Activated naive CD4-positive, alpha-beta T cell treated with anti-CD3 and anti-CD28 coated beads, Interleukin-2, amount 50 U/mL, for 24 hours (primary cell): Measurements from ENCODE around the gene INTS12.

Source experiments
- H3K27ac Mint-ChIP-seq: one replicate; pipeline ENCODE4 v1.8.0; 2021; ENCODE audit warnings: mild to moderate bottlenecking, mixed read lengths
- H3K27me3 Mint-ChIP-seq: one replicate; pipeline ENCODE4 v1.8.0; 2021; ENCODE audit warnings: mixed read lengths
- H3K36me3 Mint-ChIP-seq: one replicate; pipeline ENCODE4 v1.8.0; 2021; ENCODE audit warnings: mixed read lengths
- H3K4me1 Mint-ChIP-seq: one replicate; pipeline ENCODE4 v1.8.0; 2021; ENCODE audit warnings: mixed read lengths
- H3K4me3 Mint-ChIP-seq: one replicate; pipeline ENCODE4 v1.8.0; 2021; ENCODE audit warnings: mild to moderate bottlenecking, mixed read lengths
- H3K9me3 Mint-ChIP-seq: one replicate; pipeline ENCODE4 v1.8.0; 2021; ENCODE audit warnings: mixed read lengths

Gene INTS12

GRCh38 chr4:105657117-105657765 lies 51.2 kb downstream of the INTS12 start:
- Mint-ChIP-seq H3K36me3 (no peaks in the 10 kb centered on the region), H3K4me1 (no peaks in the 10 kb centered on the region), H3K27ac (no peak overlapping the region), H3K27me3 (peaks cover 11% of the 10 kb centered on the region), H3K9me3 (no peaks in the 10 kb centered on the region), H3K4me3 (no peak overlapping the region)

GRCh38 chr4:105652286-105652888 lies 56.1 kb downstream of the INTS12 start:
- no peaks in the 10 kb centered on the region for H3K4me1 Mint-ChIP-seq
- no peak overlapping the region for H3K4me3 Mint-ChIP-seq
- H3K27ac Mint-ChIP-seq = no peak overlapping the region
- peaks cover 22% of the 10 kb centered on the region for H3K27me3 Mint-ChIP-seq
- H3K9me3 Mint-ChIP-seq = no peaks in the 10 kb centered on the region
- H3K36me3 Mint-ChIP-seq = no peaks in the 10 kb centered on the region

GRCh38 chr4:105651884-105652283 lies 56.6 kb downstream of the INTS12 start:
- no peaks in the 10 kb centered on the region for H3K9me3 Mint-ChIP-seq
- no peaks in the 10 kb centered on the region for H3K4me1 Mint-ChIP-seq
- peaks cover 22% of the 10 kb centered on the region for H3K27me3 Mint-ChIP-seq
- H3K36me3 Mint-ChIP-seq = no peaks in the 10 kb centered on the region
- no peak overlapping the region for H3K4me3 Mint-ChIP-seq
- H3K27ac Mint-ChIP-seq = no peak overlapping the region

- no peaks in the 10 kb centered on the region for H3K36me3 Mint-ChIP-seq
Observed at GRCh38 chr4:105650190-105650589, 58.3 kb downstream of the INTS12 start.

GRCh38 chr4:105645440-105645839 lies 63.0 kb downstream of the INTS12 start:
- peaks cover 17% of the 10 kb centered on the region for H3K27me3 Mint-ChIP-seq
- H3K4me1 Mint-ChIP-seq = no peaks in the 10 kb centered on the region
- no peak overlapping the region for H3K4me3 Mint-ChIP-seq
- H3K27ac Mint-ChIP-seq = no peak overlapping the region
- no peaks in the 10 kb centered on the region for H3K36me3 Mint-ChIP-seq
- H3K9me3 Mint-ChIP-seq = peaks cover 3% of the 10 kb centered on the region

More at GRCh38 chr4:105650190-105650589, 58.3 kb downstream of the INTS12 start:
- Mint-ChIP-seq H3K4me3 (no peak overlapping the region), H3K27ac (no peak overlapping the region), H3K9me3 (no peaks in the 10 kb centered on the region), H3K4me1 (no peaks in the 10 kb centered on the region), H3K27me3 (peaks cover 22% of the 10 kb centered on the region)

GRCh38 chr4:105644257-105644656 lies 64.2 kb downstream of the INTS12 start:
- no peak overlapping the region for H3K4me3 Mint-ChIP-seq
- H3K36me3 Mint-ChIP-seq = no peaks in the 10 kb centered on the region
- H3K27ac Mint-ChIP-seq = no peak overlapping the region
- peaks cover 13% of the 10 kb centered on the region for H3K27me3 Mint-ChIP-seq
- no peaks in the 10 kb centered on the region for H3K4me1 Mint-ChIP-seq
- peaks cover 6% of the 10 kb centered on the region for H3K9me3 Mint-ChIP-seq

- Mint-ChIP-seq H3K4me1 (no peaks in the 10 kb centered on the region), H3K27ac (no peak overlapping the region), H3K27me3 (peaks cover 11% of the 10 kb centered on the region), H3K36me3 (no peaks in the 10 kb centered on the region), H3K4me3 (no peak overlapping the region), H3K9me3 (peaks cover 6% of the 10 kb centered on the region)
Observed at GRCh38 chr4:105641845-105642244, 66.6 kb downstream of the INTS12 start.

- H3K4me3 Mint-ChIP-seq = no peak overlapping the region
- no peaks in the 10 kb centered on the region for H3K4me1 Mint-ChIP-seq
- H3K27ac Mint-ChIP-seq = no peak overlapping the region
- peaks cover 6% of the 10 kb centered on the region for H3K27me3 Mint-ChIP-seq
- peaks cover 6% of the 10 kb centered on the region for H3K9me3 Mint-ChIP-seq
- no peaks in the 10 kb centered on the region for H3K36me3 Mint-ChIP-seq
Observed at GRCh38 chr4:105637408-105638176, 70.9 kb downstream of the INTS12 start.

GRCh38 chr4:105634402-105635080 lies 73.9 kb downstream of the INTS12 start:
- Mint-ChIP-seq H3K9me3 (no peaks in the 10 kb centered on the region), H3K36me3 (no peaks in the 10 kb centered on the region), H3K4me3 (no peak overlapping the region), H3K4me1 (no peaks in the 10 kb centered on the region), H3K27ac (no peak overlapping the region), H3K27me3 (peaks cover 2% of the 10 kb centered on the region)

GRCh38 chr4:105633241-105633640 lies 75.2 kb downstream of the INTS12 start:
- H3K27ac Mint-ChIP-seq = no peak overlapping the region
- no peak overlapping the region for H3K4me3 Mint-ChIP-seq
- H3K36me3 Mint-ChIP-seq = no peaks in the 10 kb centered on the region
- H3K27me3 Mint-ChIP-seq = peaks cover 4% of the 10 kb centered on the region
- H3K9me3 Mint-ChIP-seq = no peaks in the 10 kb centered on the region
- H3K4me1 Mint-ChIP-seq = no peaks in the 10 kb centered on the region
